Measurements from ENCODE around the gene EMC9.

EMC9 gene

DNA sequence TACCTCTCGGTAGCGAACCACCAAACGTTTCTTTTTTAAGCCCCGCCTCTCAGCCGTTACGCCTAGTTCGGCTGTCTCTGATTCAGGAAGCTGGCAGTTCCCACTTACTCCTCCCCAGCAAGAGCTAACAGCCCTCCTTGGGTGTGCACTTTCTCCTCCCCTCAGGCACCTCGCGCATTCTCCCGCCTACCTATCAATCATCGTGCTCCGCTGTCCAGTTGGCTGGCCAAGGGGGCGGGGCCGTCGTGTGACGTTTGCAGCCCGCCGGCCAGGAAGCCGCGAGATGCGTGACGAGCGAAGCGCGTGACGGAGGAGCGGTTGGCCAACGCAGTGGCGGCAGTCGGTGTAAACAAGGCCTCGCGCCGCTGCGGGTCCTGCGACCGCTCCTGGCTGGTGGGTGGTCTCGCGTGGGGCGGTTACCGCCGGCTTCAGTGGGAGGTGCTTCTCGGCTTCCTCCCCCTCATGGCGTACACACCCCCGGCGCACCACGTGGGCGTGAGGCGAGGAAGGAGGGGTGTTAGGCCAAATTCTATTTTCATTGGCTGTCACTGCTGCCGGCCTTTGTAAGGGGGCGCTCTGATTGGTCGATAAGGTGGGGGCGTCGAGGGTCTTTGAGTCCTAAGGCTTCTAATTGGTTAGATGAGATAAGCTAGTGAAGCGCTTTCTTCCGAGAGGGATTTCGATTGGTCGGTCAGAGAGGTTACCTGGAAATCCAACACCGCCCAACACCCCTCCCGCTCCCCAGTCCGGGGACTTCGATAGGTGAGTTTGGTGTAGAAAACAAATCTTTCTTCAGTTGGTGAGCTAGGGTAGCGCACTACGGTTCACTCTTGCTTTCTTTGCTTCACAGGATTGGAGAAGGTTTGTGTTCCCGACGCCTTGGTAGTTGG is 26.6 kb downstream of the EMC9 start, which contains the start of the genes DCAF11 and NRL:
Gene DCAF11, plus strand, starts transcription at position 246 of the 890 bp plus-strand sequence. CDS start 818 bp downstream, outside the sequence.
Gene NRL, minus strand, starts transcription at position 418 of the 890 bp plus-strand sequence. CDS start 32,101 bp downstream, outside the sequence.
- peak within 1 kb of the TSS; percentile 97 for H2AFZ ChIP-seq (ENCODE audit: insufficient read depth, low read length, poor library complexity)
- WGBS (ENCODE audit: extremely low coverage, insufficient coverage, insufficient read length) = no CpG with 5 or more reads among the region's 65 CpGs
- peak within 1 kb of the TSS; percentile 86 for H3K4me2 ChIP-seq (ENCODE audit: low read length)
- peak within 1 kb of the TSS; percentile 88 for H4K91ac ChIP-seq (ENCODE audit: low read depth, low read length)
- H3K23ac ChIP-seq (ENCODE audit: low read length) = no peak within 1 kb of the TSS
- peak within 1 kb of the TSS; percentile 94 for H4K8ac ChIP-seq (ENCODE audit: low read depth, low read length)
- H3K9me3 ChIP-seq (ENCODE audit: insufficient read depth, low read depth, low read length) = peaks cover 2% of the 10 kb centered on the region
- peak within 1 kb of the TSS; percentile 82 for H2BK12ac ChIP-seq (ENCODE audit: low read length)
- peak within 1 kb of the TSS; percentile 97 for H3K14ac ChIP-seq (ENCODE audit: low read length)
- peaks cover 10% of the 10 kb centered on the region for H3K79me1 ChIP-seq (ENCODE audit: low read length)
- H2BK5ac ChIP-seq (ENCODE audit: low read depth, low read length, poor library complexity) = peak within 1 kb of the TSS; percentile 84
- H3K9ac ChIP-seq (ENCODE audit: low read length) = peak within 1 kb of the TSS; percentile 89
- peak within 1 kb of the TSS; percentile 88 for H2BK120ac ChIP-seq (ENCODE audit: insufficient read depth, low read length, poor library complexity)
- peak within 1 kb of the TSS; percentile 80 for H3K4ac ChIP-seq (ENCODE audit: low read depth, low read length)
- peaks cover 14 to 25% of the 10 kb centered on the region in 2 experiments for H3K36me3 ChIP-seq (ENCODE audit: control insufficient read depth in 1 of 2, insufficient read depth in 2 of 2, low read length in 2 of 2)
- peak; percentile 99 to 100 for DNase-seq
- peak within 1 kb of the TSS; percentile 94 for H3K27ac ChIP-seq (ENCODE audit: low read depth, low read length)
- H4K12ac ChIP-seq (ENCODE audit: low read depth, low read length) = peak within 1 kb of the TSS; percentile 97
- H3K4me3 ChIP-seq (ENCODE audit: low read depth, low read length) = peak within 1 kb of the TSS; percentile 89
- H2AK5ac ChIP-seq (ENCODE audit: low read length) = peak within 1 kb of the TSS; percentile 52
- H3K79me2 ChIP-seq (ENCODE audit: control insufficient read depth, insufficient read depth, low read length, poor library complexity) = peaks cover 9% of the 10 kb centered on the region
- peaks cover 3 to 9% of the 10 kb centered on the region in 2 experiments for H3K4me1 ChIP-seq (ENCODE audit: control insufficient read depth in 1 of 2, insufficient read depth in 2 of 2, low read length in 2 of 2)
- no peaks in the 10 kb centered on the region for H3K27me3 ChIP-seq (ENCODE audit: insufficient read depth, low read length)
- peak within 1 kb of the TSS; percentile 94 for H3K18ac ChIP-seq (ENCODE audit: low read length)

DNA sequence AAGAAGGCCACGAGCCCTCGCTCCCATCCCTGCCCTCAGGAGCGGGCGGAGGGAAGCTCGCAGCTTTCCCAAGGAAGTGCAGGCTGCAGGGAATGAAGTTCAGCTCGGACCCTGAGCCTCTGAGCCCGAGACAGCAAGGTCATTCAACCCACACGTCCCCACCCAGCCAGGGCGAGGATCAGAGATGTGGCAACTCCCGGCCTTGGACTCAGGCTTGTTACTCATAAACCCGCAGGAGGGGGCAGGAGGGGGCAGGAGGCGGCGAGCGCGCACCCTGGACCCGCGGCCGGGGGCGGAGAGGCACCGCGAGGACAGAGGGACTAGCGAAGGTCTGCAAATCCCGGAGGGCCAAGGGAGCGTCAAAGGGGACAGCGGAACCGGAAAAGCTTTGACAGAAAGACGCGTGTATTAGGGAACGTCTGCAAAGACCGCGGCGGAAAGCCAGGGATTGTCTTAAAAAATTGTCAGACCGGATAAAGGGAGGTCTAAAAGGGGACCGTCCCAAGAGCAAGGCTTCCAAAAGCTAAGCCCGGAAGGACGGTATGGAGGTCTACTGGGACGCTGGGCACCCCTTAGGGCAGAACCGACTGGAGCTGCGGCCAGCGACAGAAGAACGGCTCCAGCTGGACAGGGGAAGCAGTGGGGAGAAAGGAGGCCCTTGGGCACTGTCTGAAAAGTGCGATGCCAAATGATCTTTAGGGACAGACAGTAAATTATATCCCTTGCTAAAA is 27.4 kb downstream of the EMC9 start:
- peaks cover 3 to 9% of the 10 kb centered on the region in 2 experiments for H3K4me1 ChIP-seq (ENCODE audit: control insufficient read depth in 1 of 2, insufficient read depth in 2 of 2, low read length in 2 of 2)
- peaks cover 7 to 17% of the 10 kb centered on the region in 2 experiments for H3K36me3 ChIP-seq (ENCODE audit: control insufficient read depth in 1 of 2, insufficient read depth in 2 of 2, low read length in 2 of 2)
- H3K9me3 ChIP-seq (ENCODE audit: insufficient read depth, low read depth, low read length) = no peaks in the 10 kb centered on the region
- peaks cover 9% of the 10 kb centered on the region for H3K79me2 ChIP-seq (ENCODE audit: control insufficient read depth, insufficient read depth, low read length, poor library complexity)
- peak overlapping the region; percentile 23 for H2BK12ac ChIP-seq (ENCODE audit: low read length)
- H2BK120ac ChIP-seq (ENCODE audit: insufficient read depth, low read length, poor library complexity) = peak overlapping the region; percentile 88
- DNase-seq = peak; percentile 89 to 91
- H3K4me3 ChIP-seq (ENCODE audit: low read depth, low read length) = peak overlapping the region; percentile 72
- H2AK5ac ChIP-seq (ENCODE audit: low read length) = peak overlapping the region; percentile 52
- peaks cover 10% of the 10 kb centered on the region for H3K79me1 ChIP-seq (ENCODE audit: low read length)
- H3K4ac ChIP-seq (ENCODE audit: low read depth, low read length) = peak overlapping the region; percentile 80
- peak overlapping the region; percentile 84 for H2BK5ac ChIP-seq (ENCODE audit: low read depth, low read length, poor library complexity)
- H3K27ac ChIP-seq (ENCODE audit: low read depth, low read length) = peak overlapping the region; percentile 94
- peak overlapping the region; percentile 94 for H4K8ac ChIP-seq (ENCODE audit: low read depth, low read length)
- peak overlapping the region; percentile 94 for H3K18ac ChIP-seq (ENCODE audit: low read length)
- no CpG with 5 or more reads among the region's 42 CpGs for WGBS (ENCODE audit: extremely low coverage, insufficient coverage, insufficient read length)
- peak overlapping the region; percentile 88 for H4K91ac ChIP-seq (ENCODE audit: low read depth, low read length)
- peak overlapping the region; percentile 97 for H3K14ac ChIP-seq (ENCODE audit: low read length)
- H2AFZ ChIP-seq (ENCODE audit: insufficient read depth, low read length, poor library complexity) = peak overlapping the region; percentile 97
- no peaks in the 10 kb centered on the region for H3K27me3 ChIP-seq (ENCODE audit: insufficient read depth, low read length)
- peak overlapping the region; percentile 97 for H4K12ac ChIP-seq (ENCODE audit: low read depth, low read length)
- H3K4me2 ChIP-seq (ENCODE audit: low read length) = peak overlapping the region; percentile 64
- no peak overlapping the region for H3K23ac ChIP-seq (ENCODE audit: low read length)
- H3K9ac ChIP-seq (ENCODE audit: low read length) = peak overlapping the region; percentile 89

DNA sequence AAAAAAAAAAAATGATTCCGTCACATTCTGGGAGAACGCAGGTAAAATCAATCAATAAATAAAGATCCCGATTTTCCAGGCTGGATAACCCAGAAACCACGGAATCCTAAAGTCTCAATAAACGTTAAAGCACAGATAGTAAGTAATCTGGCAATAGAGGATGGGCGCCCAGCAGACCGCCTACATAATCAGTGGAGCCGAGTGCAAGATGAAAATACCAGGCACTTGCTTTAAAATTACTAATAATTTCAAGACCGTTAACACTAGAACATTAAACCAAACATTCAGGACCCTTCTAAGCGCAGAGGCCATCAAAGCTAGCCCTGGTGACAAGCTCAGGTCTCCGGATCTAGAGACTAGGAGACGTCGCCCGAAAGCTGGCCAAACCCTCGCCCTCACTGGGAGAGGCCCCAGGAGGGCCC is 28.0 kb downstream of the EMC9 start:
- Histone ChIP-seq H3K36me3 (ENCODE audit: control insufficient read depth in 1 of 2, insufficient read depth in 2 of 2, low read length in 2 of 2) (peaks cover 6 to 12% of the 10 kb centered on the region in 2 experiments), H3K14ac (ENCODE audit: low read length) (peak overlapping the region; percentile 97)
- no CpG with 5 or more reads among the region's 15 CpGs for WGBS (ENCODE audit: extremely low coverage, insufficient coverage, insufficient read length)

DNA sequence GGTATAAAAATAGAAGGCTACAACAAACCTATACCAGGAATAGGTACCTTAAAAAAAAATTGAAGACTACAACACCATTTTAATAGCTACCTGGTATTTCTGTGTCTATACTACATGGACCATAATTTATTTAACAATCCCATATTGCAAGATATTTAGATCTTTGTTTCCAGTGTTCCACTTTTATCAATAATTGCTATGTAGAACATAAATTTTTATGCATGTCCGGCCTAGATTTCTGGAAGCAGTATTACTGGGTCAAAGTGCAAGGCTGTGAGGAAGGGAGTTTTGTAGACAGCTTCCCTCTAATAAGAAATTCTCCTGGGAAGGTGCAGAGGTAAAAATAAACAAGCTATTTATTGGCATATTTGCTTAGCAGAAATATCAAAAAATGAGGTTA is 30.9 kb downstream of the EMC9 start:
- Histone ChIP-seq H2BK120ac (ENCODE audit: insufficient read depth, low read length, poor library complexity) (no peak overlapping the region), H2AK5ac (ENCODE audit: low read length) (no peak overlapping the region), H3K4me1 (ENCODE audit: control insufficient read depth in 1 of 2, insufficient read depth in 2 of 2, low read length in 2 of 2) (peaks cover under 1 to 1% of the 10 kb centered on the region in 2 experiments), H3K79me1 (ENCODE audit: low read length) (peaks cover 10% of the 10 kb centered on the region), H2BK5ac (ENCODE audit: low read depth, low read length, poor library complexity) (no peak overlapping the region), H3K18ac (ENCODE audit: low read length) (no peak overlapping the region), H3K4me2 (ENCODE audit: low read length) (no peak overlapping the region), H3K4me3 (ENCODE audit: low read depth, low read length) (no peak overlapping the region), H3K79me2 (ENCODE audit: control insufficient read depth, insufficient read depth, low read length, poor library complexity) (peaks cover 9% of the 10 kb centered on the region), H3K14ac (ENCODE audit: low read length) (no peak overlapping the region), H3K36me3 (ENCODE audit: control insufficient read depth in 1 of 2, insufficient read depth in 2 of 2, low read length in 2 of 2) (no peaks in the 10 kb centered on the region), H3K4ac (ENCODE audit: low read depth, low read length) (no peak overlapping the region), H2BK12ac (ENCODE audit: low read length) (no peak overlapping the region), H3K9ac (ENCODE audit: low read length) (no peak overlapping the region), H3K27me3 (ENCODE audit: insufficient read depth, low read length) (no peaks in the 10 kb centered on the region), H4K8ac (ENCODE audit: low read depth, low read length) (no peak overlapping the region), H3K27ac (ENCODE audit: low read depth, low read length) (no peak overlapping the region), H2AFZ (ENCODE audit: insufficient read depth, low read length, poor library complexity) (no peak overlapping the region), H4K91ac (ENCODE audit: low read depth, low read length) (no peak overlapping the region), H4K12ac (ENCODE audit: low read depth, low read length) (no peak overlapping the region), H3K9me3 (ENCODE audit: insufficient read depth, low read depth, low read length) (no peaks in the 10 kb centered on the region), H3K23ac (ENCODE audit: low read length) (no peak overlapping the region)
- no peak for DNase-seq
- no CpG with 5 or more reads among the region's 1 CpG for WGBS (ENCODE audit: extremely low coverage, insufficient coverage, insufficient read length)

More for the DNA sequence above, 28.0 kb downstream of the EMC9 start:
- Histone ChIP-seq H2AFZ (ENCODE audit: insufficient read depth, low read length, poor library complexity) (peak overlapping the region; percentile 97), H2AK5ac (ENCODE audit: low read length) (peak overlapping the region; percentile 52), H3K27me3 (ENCODE audit: insufficient read depth, low read length) (no peaks in the 10 kb centered on the region), H3K4ac (ENCODE audit: low read depth, low read length) (peak overlapping the region; percentile 80), H3K79me2 (ENCODE audit: control insufficient read depth, insufficient read depth, low read length, poor library complexity) (peaks cover 9% of the 10 kb centered on the region), H2BK120ac (ENCODE audit: insufficient read depth, low read length, poor library complexity) (peak overlapping the region; percentile 88), H3K4me2 (ENCODE audit: low read length) (peak overlapping the region; percentile 64), H2BK5ac (ENCODE audit: low read depth, low read length, poor library complexity) (peak overlapping the region; percentile 84), H4K91ac (ENCODE audit: low read depth, low read length) (peak overlapping the region; percentile 88), H3K9me3 (ENCODE audit: insufficient read depth, low read depth, low read length) (no peaks in the 10 kb centered on the region), H2BK12ac (ENCODE audit: low read length) (peak overlapping the region; percentile 23), H4K8ac (ENCODE audit: low read depth, low read length) (peak overlapping the region; percentile 94), H3K18ac (ENCODE audit: low read length) (peak overlapping the region; percentile 94), H3K9ac (ENCODE audit: low read length) (peak overlapping the region; percentile 71), H3K4me3 (ENCODE audit: low read depth, low read length) (peak overlapping the region; percentile 72), H3K23ac (ENCODE audit: low read length) (no peak overlapping the region), H3K27ac (ENCODE audit: low read depth, low read length) (peak overlapping the region; percentile 94), H3K79me1 (ENCODE audit: low read length) (peaks cover 10% of the 10 kb centered on the region), H4K12ac (ENCODE audit: low read depth, low read length) (peak overlapping the region; percentile 97), H3K4me1 (ENCODE audit: control insufficient read depth in 1 of 2, insufficient read depth in 2 of 2, low read length in 2 of 2) (peaks cover 3 to 9% of the 10 kb centered on the region in 2 experiments)
- DNase-seq = no peak
